ENCODE measurements around the gene IRAK2. TPM values are rescaled to one million over a fixed set of nuclear protein-coding genes. Genes with fewer than 3 reads are reported as not detected.

The IRAK2 gene
- total and polyA plus RNA-seq, 2 of the 8 experiments (the other 6 are each of a cell fraction or from before 2014, with no cell fraction given), result 1.5 TPM

DNA sequence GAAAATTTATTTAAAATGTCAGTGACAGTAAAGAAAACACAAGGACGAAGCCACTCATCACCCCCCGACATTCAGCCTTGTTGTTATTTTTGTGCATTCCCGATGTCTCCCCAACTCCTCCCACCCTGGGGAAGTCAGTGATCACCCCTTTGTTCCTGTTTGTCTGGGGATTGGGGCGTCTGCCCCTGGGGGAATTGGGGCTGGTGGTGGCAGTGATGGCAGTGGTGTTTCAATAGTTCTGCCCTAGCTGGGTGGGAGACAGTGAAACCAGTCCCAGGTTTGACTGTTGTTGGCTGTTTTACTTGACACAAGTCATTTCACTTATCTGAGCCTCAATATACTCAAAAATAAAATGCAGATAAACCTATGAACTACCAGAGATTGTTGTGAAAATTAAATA, 33.5 kb downstream of the IRAK2 start:
- H2BK15ac ChIP-seq (ENCODE audit: low read length), result no peak overlapping the region
- no peak overlapping the region for H3K9ac ChIP-seq (replicated peaks in 1 of 4; ENCODE audit: extremely low read depth in 1 of 4, low read depth in 3 of 4, low read length in 3 of 4)

More for the DNA sequence above, 33.5 kb downstream of the IRAK2 start:
- no peak overlapping the region for H3K14ac ChIP-seq (ENCODE audit: insufficient read length)
- no peak for TF ChIP-seq CEBPB (IDR thresholded peaks at IDR 0.05; ENCODE audit: low read depth, low read length)
- TF ChIP-seq RBBP5 (IDR thresholded peaks at IDR 0.05; ENCODE audit: borderline replicate concordance, low read depth, low read length), result no peak
- TF ChIP-seq KDM4A (IDR thresholded peaks at IDR 0.05; ENCODE audit: low read depth, low read length, severe bottlenecking), result no peak
- no peak for TF ChIP-seq RAD21 (IDR thresholded peaks at IDR 0.05 in 1 of 2, conservative IDR thresholded peaks at IDR 0.05 in 1 of 2; ENCODE audit: low read depth in 2 of 2, low read length in 2 of 2)
- no peak for TF ChIP-seq SIRT6 (IDR thresholded peaks at IDR 0.05; ENCODE audit: low read length)
- no peak for TF ChIP-seq HDAC6 (IDR thresholded peaks at IDR 0.05; ENCODE audit: low read depth, low read length)
- no peak for TF ChIP-seq POLR2AphosphoS5 (IDR thresholded peaks at IDR 0.05; ENCODE audit: low read depth, low read length)
- no peak for TF ChIP-seq ASH2L (IDR thresholded peaks at IDR 0.05; ENCODE audit: low read length)
- no peak for TF ChIP-seq RXRA (IDR thresholded peaks at IDR 0.05; ENCODE audit: insufficient read depth, low read depth, low read length)
- H3K23ac ChIP-seq (ENCODE audit: insufficient read length), result no peak overlapping the region
- no peaks in the 10 kb centered on the region for H3K27me3 ChIP-seq (replicated peaks in 1 of 4; ENCODE audit: control insufficient read depth in 3 of 4, extremely low read depth in 1 of 4, insufficient read depth in 3 of 4, low read length in 3 of 4)
- H3K27ac ChIP-seq (ENCODE audit: low read depth, low read length), result no peak overlapping the region
- no peaks in the 10 kb centered on the region for H4K20me1 ChIP-seq (replicated peaks in 1 of 2; ENCODE audit: control insufficient read depth in 1 of 2, insufficient read depth in 2 of 2, low read length in 2 of 2)
- no peak overlapping the region for H4K5ac ChIP-seq (ENCODE audit: insufficient read length, low read depth, low read length)
- H2BK20ac ChIP-seq (ENCODE audit: low read length), result no peak overlapping the region
- H3K4me3 ChIP-seq (ENCODE audit: extremely low read depth in 1 of 4, insufficient read depth in 2 of 4, low read depth in 3 of 4, low read length in 4 of 4), result no peak overlapping the region
- no peak overlapping the region for H4K8ac ChIP-seq (ENCODE audit: extremely low read depth, insufficient read depth, low read length)
- no peak overlapping the region for H2BK120ac ChIP-seq (replicated peaks; ENCODE audit: low read depth, low read length)
- 0 out of 7 replicates have a peak, but pooled peaks cover 0 to 5% (median 0%) of the 10 kb centered on the region in 4 experiments for H3K4me1 ChIP-seq (replicated peaks in 1 of 4; ENCODE audit: control insufficient read depth in 3 of 4, insufficient read depth in 4 of 4, low read length in 3 of 4)
- H3K23me2 ChIP-seq (ENCODE audit: low read depth, low read length), result no peaks in the 10 kb centered on the region
- H3K79me2 ChIP-seq (ENCODE audit: control insufficient read depth in 1 of 2, insufficient read depth in 2 of 2, low read length in 2 of 2), result no peaks in the 10 kb centered on the region
- FAIRE-seq (no peak), DNase-seq (ENCODE audit: low read depth in 1 of 2, low spot score in 2 of 2) (no peak)
- 86% methylated on average over 4 of the region's 4 CpGs; no CpG with 5 or more reads in 1 of the 2 experiments for WGBS, 2 experiments (ENCODE audit: extremely low coverage in 1 of 2, insufficient coverage in 1 of 2, insufficient read length in 1 of 2, insufficient replicate concordance in 2 of 2, low coverage in 1 of 2, low lambda C conversion rate in 2 of 2, missing lambda C conversion rate in 1 of 2)
- no peaks in the 10 kb centered on the region for H3K79me1 ChIP-seq (ENCODE audit: low read depth, low read length)
- no peak overlapping the region for H2BK5ac ChIP-seq (ENCODE audit: low read depth, low read length)
- H2AK5ac ChIP-seq (ENCODE audit: low read depth, low read length), result no peak overlapping the region
- H3K9me3 ChIP-seq (ENCODE audit: insufficient read depth in 2 of 2, low read depth in 1 of 2, low read length in 1 of 2), result no peaks in the 10 kb centered on the region
- ChIA-PET CTCF (ENCODE audit: partially characterized antibody) (no interaction called here), POLR2A (ENCODE audit: partially characterized antibody) (interaction anchor here (0.6 kb wide), 1 partner anchor 39 kb away, joined by 3 read pairs; no protein-coding TSS in a partner anchor)
- no peak overlapping the region for H2AFZ ChIP-seq (ENCODE audit: low read length)
- H2BK12ac ChIP-seq (ENCODE audit: low read depth, low read length), result no peak overlapping the region
- no peak overlapping the region for H3K4me2 ChIP-seq (ENCODE audit: insufficient read depth in 1 of 2, low read depth in 2 of 2, low read length in 2 of 2)
- H4K91ac ChIP-seq (replicated peaks; ENCODE audit: insufficient read length, low read length), result no peak overlapping the region
- H3K56ac ChIP-seq (replicated peaks; ENCODE audit: insufficient read length, low read depth, low read length), result no peak overlapping the region
- no peak overlapping the region for H3K18ac ChIP-seq (ENCODE audit: extremely low read depth, low read length)
- no peak overlapping the region for H3K4ac ChIP-seq (replicated peaks; ENCODE audit: insufficient read length, low read depth, low read length)
- no peaks in the 10 kb centered on the region for H3K36me3 ChIP-seq (ENCODE audit: control insufficient read depth in 2 of 4, insufficient read depth in 4 of 4, low read length in 3 of 4)

Measured in H1 (cell line).